B cell (primary cell): ENCODE data around the gene SLC12A6. TPM values are rescaled to one million over a fixed set of nuclear protein-coding genes. Genes with fewer than 3 reads are reported as not detected.

Experiments
- ATAC-seq: fragments of 200-7000 bp; cut with Tn5 transposase; one replicate; pipeline ENCODE4 v1.10.0; 2021; ENCODE audit warnings: low read depth, mild to moderate bottlenecking, moderate number of reproducible peaks, moderate library complexity
- CTCF ChIA-PET: fragments of 350-600 bp; sonication (Branson Sonifier 250); formaldehyde crosslinking; loops from one replicate; lab custom pipeline; 2021; ENCODE audit warnings: antibody characterized with exemption, inconsistent platforms; lab: Charles Lee
- POLR2A ChIA-PET: fragments of 350-600 bp; sonication (Branson Sonifier 250); formaldehyde crosslinking; loops from one replicate; lab custom pipeline; 2021; ENCODE audit warnings: antibody characterized with exemption; lab: Charles Lee
- DNase-seq: peaks from one replicate; pipeline ENCODE4 v3.0.0; 2013
- H2AFZ ChIP-seq: 2 replicates; pipeline ENCODE4 v1.6.1; 2012; ENCODE audit warnings: mild to moderate bottlenecking, low read depth, low read length; ENCODE audit not compliant: insufficient read depth, poor library complexity, severe bottlenecking
- H3K27ac ChIP-seq, 2 donors: 1 replicate in 1 of 2; 2 replicates in 1 of 2; pipeline ENCODE4 v1.5.1; 2012 to 2013; ENCODE audit warnings: low read length in 2 of 2, mild to moderate bottlenecking in 2 of 2, moderate library complexity in 1 of 2
- H3K27me3 ChIP-seq, 4 experiments: fragments of 200-600 bp in 1 of 4; sonication (generic) in 1 of 4; replicated peaks in 1 of 4; 1 replicate in 2 of 4; 2 replicates in 2 of 4; pipeline versions ENCODE4 v1.6.1 to v1.7.0; 2013 to 2016; ENCODE audit warnings: low read length in 3 of 4, mild to moderate bottlenecking in 2 of 4, mixed read lengths in 1 of 4, moderate library complexity in 1 of 4; ENCODE audit not compliant: insufficient read depth in 4 of 4, control insufficient read depth in 3 of 4; ENCODE audit errors: control extremely low read depth in 1 of 4
- H3K36me3 ChIP-seq, 2 experiments: replicated peaks in 1 of 2; 1 replicate in 1 of 2; 2 replicates in 1 of 2; pipeline versions ENCODE4 v1.6.1 to v1.7.1; 2013; ENCODE audit warnings: low read length in 1 of 2; ENCODE audit not compliant: insufficient read depth in 2 of 2, control insufficient read depth in 1 of 2; ENCODE audit errors: control extremely low read depth in 1 of 2, extremely low read depth in 1 of 2
- H3K4me1 ChIP-seq, 2 donors: fragments of 200-600 bp in 1 of 2; sonication (generic) in 1 of 2; 1 replicate in 1 of 2; 2 replicates in 1 of 2; pipeline versions ENCODE4 v1.5.1 to v1.6.1; 2013 to 2017; ENCODE audit warnings: low read length in 2 of 2; ENCODE audit not compliant: control insufficient read depth in 2 of 2, insufficient read depth in 2 of 2
- H3K4me2 ChIP-seq: replicated peaks from 2 replicates; pipeline ENCODE3; 2012; ENCODE audit warnings: mild to moderate bottlenecking, low read depth, low read length; ENCODE audit not compliant: poor library complexity, severe bottlenecking
- H3K4me3 ChIP-seq, 5 experiments: fragments of 200-600 bp in 1 of 5; sonication (generic) in 1 of 5; 1 replicate in 3 of 5; 2 replicates in 2 of 5; pipeline versions ENCODE4 v1.5.1 to v1.7.0; 2011 to 2016; ENCODE audit warnings: low read length in 4 of 5, mild to moderate bottlenecking in 4 of 5, low read depth in 2 of 5, control low read depth in 1 of 5, moderate library complexity in 1 of 5; ENCODE audit not compliant: insufficient read depth in 1 of 5; ENCODE audit errors: control extremely low read depth in 1 of 5, extremely low read depth in 1 of 5
- H3K79me2 ChIP-seq: fragments of 200-600 bp; sonication (generic); one replicate; pipeline ENCODE4 v1.6.0; 2016; ENCODE audit warnings: low read length; ENCODE audit not compliant: control insufficient read depth, insufficient read depth
- H3K9ac ChIP-seq: fragments of 200-600 bp; sonication (generic); 2 replicates; pipeline ENCODE4 v1.6.1; 2017; ENCODE audit warnings: mild to moderate bottlenecking, low read length, moderate library complexity
- H3K9me3 ChIP-seq, 3 donors: one replicate each; pipeline versions ENCODE4 v1.6.1 to v1.7.1; 2013; ENCODE audit warnings: low read length in 2 of 3; ENCODE audit not compliant: control insufficient read depth in 2 of 3, insufficient read depth in 1 of 3; ENCODE audit errors: control extremely low read depth in 1 of 3
- H4K20me1 ChIP-seq: 2 replicates; pipeline ENCODE4 v1.6.0; 2012; ENCODE audit warnings: mild to moderate bottlenecking, low read length; ENCODE audit not compliant: insufficient read depth, control insufficient read depth, poor library complexity, severe bottlenecking
- H3K27ac Mint-ChIP-seq: one replicate; pipeline ENCODE4 v1.8.0; 2021; ENCODE audit warnings: mixed read lengths
- H3K27me3 Mint-ChIP-seq: one replicate; pipeline ENCODE4 v1.8.0; 2021; ENCODE audit warnings: mixed read lengths
- H3K4me1 Mint-ChIP-seq: one replicate; pipeline ENCODE4 v1.8.0; 2021; ENCODE audit warnings: mixed read lengths
- H3K4me3 Mint-ChIP-seq: one replicate; pipeline ENCODE4 v1.8.0; 2021; ENCODE audit warnings: mixed read lengths
- H3K9me3 Mint-ChIP-seq: one replicate; pipeline ENCODE4 v1.8.0; 2022; ENCODE audit warnings: mixed read lengths; ENCODE audit not compliant: insufficient read depth
- EZH2 ChIP-seq: IDR thresholded peaks from 2 replicates; pipeline ENCODE4 v1.6.1; 2012; ENCODE audit warnings: borderline replicate concordance, low read depth, mild to moderate bottlenecking, moderate library complexity, low read length; ENCODE audit not compliant: insufficient read depth, poor library complexity, severe bottlenecking
- WGBS: methylation state at CpG from one replicate; pipeline ENCODE4 v1.1.5; 2013; ENCODE audit warnings: missing lambda C conversion rate; ENCODE audit not compliant: insufficient coverage; 5-methylcytosine and 5-hydroxymethylcytosine counted together
- intact Hi-C: fragments of 100-400 bp; cut with micrococcal nuclease; formaldehyde crosslinking; loops from one replicate; pipeline ENCODE4 v1.10.0; 2022
- polyA plus RNA-seq: library from polyadenylated mRNA; depleted of rRNA; stranded (reverse); fragments of >200 nt; gene quantifications from 2 replicates; pipeline ENCODE4 v1.2.3, GENCODE V29; 2012
- total RNA-seq, 2 donors: library from RNA; stranded (reverse); fragments of 120-200 nt in 1 of 2; gene quantifications; 1 replicate in 1 of 2; 2 replicates in 1 of 2; pipeline versions ENCODE4 v1.2.3 to v1.2.4, GENCODE V29; 2013 to 2022
- TF ChIP-seq, protein P1 (sequence below): fragments of 200-600 bp; IDR thresholded peaks from one replicate; pipeline ENCODE4 v1.8.0; 2022; ENCODE audit warnings: antibody characterized with exemption, mild to moderate bottlenecking

The SLC12A6 gene
- total and polyA plus RNA-seq, 2 donors (not counting 1 experiment from before 2014, with no cell fraction given), result 75.8 to 141 TPM

GRCh38 chr15:34349769-34350168 lies 12.2 kb upstream of the SLC12A6 start:
- CTCF ChIA-PET, result no interaction called here
- H3K27ac ChIP-seq, result no peak overlapping the region
- H3K27me3 ChIP-seq, result no peaks in the 10 kb centered on the region
- Mint-ChIP-seq H3K4me1 (no peaks in the 10 kb centered on the region), H3K4me3 (no peak overlapping the region), H3K9me3 (no peaks in the 10 kb centered on the region), H3K27ac (no peak overlapping the region), H3K27me3 (no peaks in the 10 kb centered on the region)
- POLR2A ChIA-PET, result no interaction called here
- TF ChIP-seq, protein P1, sequence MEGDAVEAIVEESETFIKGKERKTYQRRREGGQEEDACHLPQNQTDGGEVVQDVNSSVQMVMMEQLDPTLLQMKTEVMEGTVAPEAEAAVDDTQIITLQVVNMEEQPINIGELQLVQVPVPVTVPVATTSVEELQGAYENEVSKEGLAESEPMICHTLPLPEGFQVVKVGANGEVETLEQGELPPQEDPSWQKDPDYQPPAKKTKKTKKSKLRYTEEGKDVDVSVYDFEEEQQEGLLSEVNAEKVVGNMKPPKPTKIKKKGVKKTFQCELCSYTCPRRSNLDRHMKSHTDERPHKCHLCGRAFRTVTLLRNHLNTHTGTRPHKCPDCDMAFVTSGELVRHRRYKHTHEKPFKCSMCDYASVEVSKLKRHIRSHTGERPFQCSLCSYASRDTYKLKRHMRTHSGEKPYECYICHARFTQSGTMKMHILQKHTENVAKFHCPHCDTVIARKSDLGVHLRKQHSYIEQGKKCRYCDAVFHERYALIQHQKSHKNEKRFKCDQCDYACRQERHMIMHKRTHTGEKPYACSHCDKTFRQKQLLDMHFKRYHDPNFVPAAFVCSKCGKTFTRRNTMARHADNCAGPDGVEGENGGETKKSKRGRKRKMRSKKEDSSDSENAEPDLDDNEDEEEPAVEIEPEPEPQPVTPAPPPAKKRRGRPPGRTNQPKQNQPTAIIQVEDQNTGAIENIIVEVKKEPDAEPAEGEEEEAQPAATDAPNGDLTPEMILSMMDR, result no peak
- TF ChIP-seq EZH2, result no peak
- H2AFZ ChIP-seq, result no peak overlapping the region
- ATAC-seq (no peak), DNase-seq (no peak)
- H3K79me2 ChIP-seq, result no peaks in the 10 kb centered on the region
- no peaks in the 10 kb centered on the region for H3K9me3 ChIP-seq
- no peak overlapping the region for H3K4me2 ChIP-seq
- intact Hi-C loops, result no loop called here
- no peaks in the 10 kb centered on the region for H3K4me1 ChIP-seq
- no peak overlapping the region for H3K9ac ChIP-seq
- H3K36me3 ChIP-seq, result no peaks in the 10 kb centered on the region
- WGBS, result 82% methylated on average over 4 of the region's 4 CpGs
- no peak overlapping the region for H3K4me3 ChIP-seq
- H4K20me1 ChIP-seq, result no peaks in the 10 kb centered on the region

DNA sequence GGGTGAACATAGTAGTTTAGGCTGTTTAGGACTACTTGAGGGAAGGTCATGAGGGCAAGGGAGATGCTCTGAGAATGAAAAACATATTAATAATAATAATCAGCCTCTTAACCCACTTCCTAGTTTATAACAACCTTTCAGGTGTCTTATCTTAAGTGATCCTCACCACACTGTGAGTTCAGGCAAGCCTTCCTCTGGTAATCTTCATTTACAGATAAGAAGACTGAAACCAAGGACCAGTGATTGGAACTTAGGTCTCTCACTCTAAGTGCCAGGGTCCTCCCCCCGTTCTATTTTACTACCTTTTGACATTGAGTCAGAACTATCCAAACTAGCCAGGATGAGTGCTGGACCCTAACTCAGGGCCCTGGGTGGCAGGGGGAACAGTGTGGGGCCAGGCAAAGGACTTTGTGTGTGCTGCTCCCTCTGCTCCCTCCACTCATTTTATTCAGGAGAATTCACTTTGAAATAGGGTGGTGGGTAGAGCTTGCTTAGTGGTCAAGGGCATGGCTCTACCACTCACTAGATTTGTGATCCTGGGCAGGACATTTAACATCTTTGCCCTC lies 11.2 kb upstream of the SLC12A6 start:
- H3K27ac ChIP-seq, result no peak overlapping the region
- no peaks in the 10 kb centered on the region for H3K4me1 ChIP-seq
- ATAC-seq (no peak), DNase-seq (no peak)
- no peaks in the 10 kb centered on the region for H3K36me3 ChIP-seq
- TF ChIP-seq, protein P1, result no peak
- TF ChIP-seq EZH2, result no peak
- no peaks in the 10 kb centered on the region for H4K20me1 ChIP-seq
- Mint-ChIP-seq H3K9me3 (no peaks in the 10 kb centered on the region), H3K4me3 (no peak overlapping the region), H3K27ac (no peak overlapping the region), H3K4me1 (no peaks in the 10 kb centered on the region), H3K27me3 (no peaks in the 10 kb centered on the region)
- ChIA-PET CTCF (no interaction called here), POLR2A (no interaction called here)
- H3K9me3 ChIP-seq, result no peaks in the 10 kb centered on the region
- no CpG with 5 or more reads among the region's 1 CpG for WGBS
- no peaks in the 10 kb centered on the region for H3K27me3 ChIP-seq
- H3K9ac ChIP-seq, result no peak overlapping the region
- H2AFZ ChIP-seq, result no peak overlapping the region
- no peak overlapping the region for H3K4me3 ChIP-seq
- intact Hi-C loops, result no loop called here
- H3K79me2 ChIP-seq, result no peaks in the 10 kb centered on the region
- H3K4me2 ChIP-seq, result no peak overlapping the region
